HL-60/S4 treated with retinoic acid at 250 ng/mL for 4 days and 3 days (cell line): Measurements from ENCODE around the gene SPIN3.
"Not testable (repeated sequence)": the region's sequence is repeated elsewhere in the genome, so short reads cannot be mapped to it uniquely, and the experiment has no call there.

Experiments used
- in situ Hi-C: fragments of 300-500 bp; cut with MboI; formaldehyde crosslinking; loops from 2 replicates; pipeline ENCODE4 v1.7.0; 2022; ENCODE audit warnings: low sequenced_read_pairs

The SPIN3 gene

GRCh38 chrX:56995271-56995994 lies at the start of gene SPIN3:
TSS of gene SPIN3 (minus strand) at chrX:56995541. CDS start at chrX:56994947, 594 bp downstream.
- in situ Hi-C loops: loop anchor here (25.0 kb wide), 1 partner anchor 233 kb away; no protein-coding TSS in a partner anchor

DNA sequence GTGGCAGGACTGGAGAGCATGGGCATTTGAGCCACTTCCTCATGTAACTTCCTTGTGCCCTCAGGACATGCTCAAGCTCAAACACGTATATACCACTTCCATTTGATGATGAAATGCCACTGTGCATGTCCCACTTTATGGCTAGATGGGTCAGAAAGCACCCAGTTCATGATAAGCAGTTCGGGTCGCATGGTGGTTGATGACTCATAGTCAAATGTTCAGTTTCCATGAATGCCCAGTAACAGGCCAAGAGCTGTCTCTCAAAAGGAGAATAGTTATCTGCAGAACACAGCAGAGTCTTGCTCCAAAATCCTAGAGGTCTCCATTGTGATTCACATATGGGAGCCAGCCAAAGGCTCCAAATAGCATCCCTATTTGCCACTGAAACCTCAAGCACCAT lies 48.9 kb upstream of the SPIN3 start:
- in situ Hi-C loops: no loop called here

GRCh38 chrX:57037265-57037664 lies 41.9 kb upstream of the SPIN3 start:
- in situ Hi-C loops: not testable (repeated sequence)

DNA sequence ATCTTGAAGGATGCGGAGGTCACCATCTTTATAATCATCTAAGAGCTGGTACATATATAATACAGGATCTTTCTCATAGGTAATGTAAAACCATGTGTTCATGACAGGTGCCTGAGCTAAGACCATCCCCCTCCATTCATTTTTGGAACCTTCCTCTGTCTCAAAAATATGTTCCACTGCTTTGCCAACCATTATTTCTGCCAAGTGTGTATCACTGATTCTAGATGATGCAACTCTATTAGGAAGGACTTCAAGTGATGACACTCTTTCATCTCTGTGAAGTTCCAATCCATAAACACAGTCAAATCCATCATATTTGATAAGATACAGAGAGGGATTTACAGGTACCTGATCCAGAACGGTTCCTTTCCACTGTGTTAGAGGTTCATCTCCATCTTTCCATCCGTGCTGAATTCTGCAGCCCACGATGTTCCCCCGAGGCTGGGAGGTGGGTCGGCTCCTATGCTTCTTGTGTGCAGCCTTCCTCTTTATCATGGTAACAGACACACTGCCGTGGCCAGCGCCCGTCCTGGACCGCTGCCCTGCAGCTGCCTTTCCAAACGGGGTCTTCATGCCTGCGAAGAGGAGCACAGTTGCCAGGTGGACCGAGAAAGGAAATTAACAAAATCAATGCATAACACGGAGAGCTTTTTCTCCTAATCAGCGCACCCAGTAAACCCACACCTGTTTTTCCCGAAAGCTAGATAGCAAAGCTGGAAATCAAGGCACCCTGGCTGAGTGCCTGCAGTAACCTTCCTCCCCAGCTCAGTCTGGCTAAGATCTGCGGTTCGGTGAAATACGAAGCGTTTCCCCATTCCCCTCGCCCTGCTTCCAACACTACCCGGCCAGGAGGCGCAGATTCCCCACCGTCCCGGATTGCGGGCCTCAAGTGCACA lies 718 bp downstream of the SPIN3 start:
- in situ Hi-C loops: loop anchor here (25.0 kb wide), 1 partner anchor 232 kb away; no protein-coding TSS in a partner anchor

DNA sequence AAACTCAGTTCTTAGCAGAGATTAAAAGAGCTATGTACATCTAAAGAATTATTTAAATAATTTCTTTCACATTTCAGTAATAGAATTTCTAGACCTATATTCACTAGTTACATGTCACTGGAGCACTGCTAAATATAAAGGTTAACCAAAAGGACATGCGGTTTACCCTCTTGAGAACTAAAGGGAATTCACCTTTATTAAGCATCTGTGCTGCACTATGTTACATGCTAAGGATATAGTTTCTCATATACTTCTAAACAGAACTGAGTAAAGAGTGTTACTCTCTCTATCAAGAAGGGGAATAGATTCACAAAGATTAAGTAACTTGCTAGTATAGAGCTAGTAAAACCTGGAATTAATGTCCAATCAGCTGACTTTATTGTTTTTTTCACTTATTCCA lies 7.6 kb downstream of the SPIN3 start:
- in situ Hi-C loops: loop anchor here (25.0 kb wide), 1 partner anchor 225 kb away; no protein-coding TSS in a partner anchor

GRCh38 chrX:56986138-56986537 lies 9.2 kb downstream of the SPIN3 start:
- in situ Hi-C loops: loop anchor here (25.0 kb wide), 1 partner anchor 224 kb away; no protein-coding TSS in a partner anchor

DNA sequence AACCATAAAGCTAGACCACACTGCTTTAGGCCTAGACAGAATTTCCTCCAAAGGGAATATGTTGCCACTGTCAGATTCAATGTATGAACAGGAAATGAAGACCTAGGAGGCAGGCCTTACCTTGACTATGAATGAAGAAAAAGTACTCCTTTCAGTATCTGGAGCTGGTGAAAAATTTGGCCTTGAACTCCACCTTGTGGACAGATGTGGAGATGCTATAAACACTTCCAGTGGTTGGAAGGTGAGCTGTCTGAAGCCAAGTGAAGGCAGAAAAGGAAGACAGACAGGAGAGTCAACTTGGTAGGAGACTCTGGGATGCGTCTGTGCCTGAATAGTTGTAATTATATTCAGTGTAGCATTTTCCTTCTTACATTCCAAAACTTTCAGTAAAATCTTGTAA lies 17.2 kb downstream of the SPIN3 start:
- in situ Hi-C loops: loop anchor here (25.0 kb wide), 1 partner anchor 216 kb away; no protein-coding TSS in a partner anchor

- in situ Hi-C loops: loop anchor here (25.0 kb wide), 1 partner anchor 213 kb away; no protein-coding TSS in a partner anchor
These were observed 19.7 kb downstream of the SPIN3 start for GRCh38 chrX:56975611-56976010.

DNA sequence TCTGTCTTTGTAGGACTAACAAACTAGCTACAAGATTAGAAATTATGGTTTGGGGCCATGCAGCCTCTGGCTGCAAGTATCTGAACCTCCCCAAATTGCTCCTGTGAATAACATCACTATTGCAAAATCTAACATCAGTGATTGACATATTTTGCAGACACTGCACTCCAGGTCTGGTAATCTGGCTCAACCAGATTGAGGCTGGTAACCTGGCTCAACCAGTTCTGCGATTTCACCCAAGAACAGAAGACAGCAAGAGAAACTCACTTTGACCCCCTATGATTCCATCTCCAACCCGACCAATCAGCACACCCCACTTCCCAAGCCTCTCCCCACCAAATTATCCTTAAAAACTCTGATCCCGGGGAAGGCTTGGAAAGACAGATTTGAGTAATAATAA lies 20.9 kb downstream of the SPIN3 start:
- in situ Hi-C loops: no loop called here

DNA sequence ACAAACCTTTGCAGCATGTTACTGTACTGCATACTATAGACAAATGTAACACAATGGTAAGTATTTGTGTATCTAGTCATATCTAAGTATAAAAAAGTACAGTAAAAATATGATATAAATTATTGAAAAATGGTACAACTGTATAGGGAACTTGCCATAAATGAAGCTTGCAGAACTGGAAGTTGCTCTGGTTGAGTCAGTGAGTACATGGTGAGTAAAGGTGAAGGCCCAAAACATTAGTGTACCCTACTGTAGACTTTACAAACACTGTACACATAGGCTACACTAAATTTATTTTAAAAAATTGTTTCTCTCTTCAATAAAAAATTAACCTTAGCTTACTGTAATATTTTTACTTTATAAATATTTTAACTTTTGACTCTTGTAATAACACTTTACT lies 25.8 kb downstream of the SPIN3 start:
- in situ Hi-C loops: no loop called here

GRCh38 chrX:56968980-56969379 lies 26.4 kb downstream of the SPIN3 start:
- in situ Hi-C loops: no loop called here

DNA sequence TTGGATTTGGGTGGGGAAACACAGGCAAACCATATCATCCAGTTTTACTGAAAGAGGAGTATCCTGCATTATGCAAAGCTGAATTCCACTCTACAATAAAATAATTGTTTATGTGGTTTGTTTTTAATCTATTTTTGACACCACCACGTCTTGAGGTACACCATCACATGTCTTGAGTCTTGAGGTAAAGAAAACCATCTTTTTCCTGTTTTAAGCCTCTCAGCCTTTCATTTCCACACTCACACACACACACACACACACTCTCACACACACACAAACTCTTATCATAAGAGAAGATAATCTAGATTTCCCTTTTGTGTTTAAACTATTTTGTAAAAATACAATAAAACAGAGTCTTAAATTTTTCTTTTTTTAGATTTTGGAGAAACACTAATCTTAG lies 32.0 kb downstream of the SPIN3 start:
- in situ Hi-C loops: no loop called here

DNA sequence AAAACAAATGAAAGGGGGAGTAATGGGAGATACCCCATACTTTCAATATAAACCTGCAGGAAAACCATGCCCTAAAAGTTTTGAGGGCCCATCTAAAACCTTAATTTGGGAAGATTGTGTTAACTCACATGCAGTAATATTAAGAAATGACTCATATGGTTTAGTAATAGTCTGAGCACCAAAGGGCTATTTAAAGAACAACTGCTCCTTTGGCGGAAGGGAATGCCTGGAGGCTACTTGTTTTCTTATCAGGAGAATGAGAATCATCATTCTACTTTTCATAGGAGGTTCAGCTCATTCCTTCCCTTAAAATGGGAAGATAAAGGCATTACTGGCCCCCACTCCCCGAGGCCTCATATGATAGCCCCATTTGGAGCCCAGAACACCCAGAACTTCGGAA lies 47.6 kb downstream of the SPIN3 start:
- in situ Hi-C loops: no loop called here

- in situ Hi-C loops: not testable (repeated sequence)
These were observed 49.1 kb downstream of the SPIN3 start for GRCh38 chrX:56946201-56946600.

DNA sequence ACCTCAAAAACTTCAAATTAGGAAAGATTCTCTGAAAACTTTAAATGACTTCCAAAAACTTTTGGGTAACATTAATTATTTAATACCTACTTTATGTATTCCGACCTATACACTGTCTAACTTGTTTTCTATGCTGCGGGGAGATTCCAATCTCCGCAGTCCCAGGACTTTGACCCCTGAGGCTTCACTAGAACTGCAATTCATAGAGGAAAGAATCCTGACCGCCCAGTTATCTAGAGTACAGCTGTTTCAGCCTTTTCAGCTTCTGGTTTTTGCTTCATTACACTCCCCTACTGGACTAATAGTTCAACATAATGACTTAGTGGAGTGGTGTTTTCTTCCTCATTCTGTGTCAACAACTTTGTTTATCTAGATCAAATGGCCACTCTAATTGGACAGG lies 50.1 kb downstream of the SPIN3 start:
- in situ Hi-C loops: not testable (repeated sequence)

- in situ Hi-C loops: no loop called here
These were observed 52.1 kb downstream of the SPIN3 start for GRCh38 chrX:56943264-56943663.
